ENCODE data around the gene ZMYND8.

DNA sequence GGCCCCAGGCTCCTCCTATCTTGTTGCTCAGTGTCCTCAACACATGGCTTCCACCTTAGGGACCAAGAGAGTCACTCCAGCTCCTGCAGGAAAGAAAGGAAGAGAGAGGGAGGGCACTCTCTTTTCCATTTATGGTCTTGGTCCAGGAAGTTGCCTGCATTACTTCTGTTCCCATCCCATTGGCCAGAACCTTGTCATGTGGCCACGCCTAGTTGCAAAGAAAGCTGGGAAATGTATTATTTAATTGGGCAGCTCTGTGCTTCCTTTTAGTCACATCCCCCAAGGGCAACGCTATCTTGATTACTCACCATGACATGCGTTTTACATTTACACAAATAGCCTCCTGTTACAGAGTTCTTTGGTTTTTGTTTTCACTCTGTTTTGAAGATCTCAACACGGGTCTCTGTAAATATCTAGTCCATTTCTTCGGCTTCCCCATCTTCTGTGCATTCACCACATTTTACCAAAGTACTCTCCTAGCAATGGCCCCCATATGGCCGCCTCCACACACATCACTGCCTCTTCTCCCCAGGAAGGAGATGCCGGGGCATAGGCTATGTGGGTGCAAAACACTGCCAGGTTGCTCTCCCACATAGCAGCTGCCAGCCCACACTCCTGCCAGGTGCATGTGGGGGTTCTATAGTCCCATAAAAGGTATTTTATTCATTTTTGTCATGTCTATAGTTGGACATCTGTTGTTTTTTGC, 35.7 kb upstream of the ZMYND8 start:
- TF ChIP-seq HDAC6 (IDR thresholded peaks at IDR 0.05; ENCODE audit: low read depth, low read length), result no peak
- TF ChIP-seq, protein P1, sequence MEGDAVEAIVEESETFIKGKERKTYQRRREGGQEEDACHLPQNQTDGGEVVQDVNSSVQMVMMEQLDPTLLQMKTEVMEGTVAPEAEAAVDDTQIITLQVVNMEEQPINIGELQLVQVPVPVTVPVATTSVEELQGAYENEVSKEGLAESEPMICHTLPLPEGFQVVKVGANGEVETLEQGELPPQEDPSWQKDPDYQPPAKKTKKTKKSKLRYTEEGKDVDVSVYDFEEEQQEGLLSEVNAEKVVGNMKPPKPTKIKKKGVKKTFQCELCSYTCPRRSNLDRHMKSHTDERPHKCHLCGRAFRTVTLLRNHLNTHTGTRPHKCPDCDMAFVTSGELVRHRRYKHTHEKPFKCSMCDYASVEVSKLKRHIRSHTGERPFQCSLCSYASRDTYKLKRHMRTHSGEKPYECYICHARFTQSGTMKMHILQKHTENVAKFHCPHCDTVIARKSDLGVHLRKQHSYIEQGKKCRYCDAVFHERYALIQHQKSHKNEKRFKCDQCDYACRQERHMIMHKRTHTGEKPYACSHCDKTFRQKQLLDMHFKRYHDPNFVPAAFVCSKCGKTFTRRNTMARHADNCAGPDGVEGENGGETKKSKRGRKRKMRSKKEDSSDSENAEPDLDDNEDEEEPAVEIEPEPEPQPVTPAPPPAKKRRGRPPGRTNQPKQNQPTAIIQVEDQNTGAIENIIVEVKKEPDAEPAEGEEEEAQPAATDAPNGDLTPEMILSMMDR (IDR thresholded peaks at IDR 0.05; ENCODE audit: control extremely low read depth in 1 of 3, insufficient read depth in 1 of 3, low read depth in 1 of 3, low read length in 3 of 3), result no peak
- no peak for TF ChIP-seq RAD21 (IDR thresholded peaks at IDR 0.05 in 1 of 2, conservative IDR thresholded peaks at IDR 0.05 in 1 of 2; ENCODE audit: low read depth in 2 of 2, low read length in 2 of 2)
- TF ChIP-seq SP1 (IDR thresholded peaks at IDR 0.05; ENCODE audit: low read depth, low read length), result no peak
- TF ChIP-seq KDM5A (IDR thresholded peaks at IDR 0.05; ENCODE audit: low read length), result no peak
- no peak for TF ChIP-seq POLR2A (IDR thresholded peaks at IDR 0.05; ENCODE audit: control extremely low read depth in 1 of 2, low read depth in 2 of 2, low read length in 2 of 2)
- no peak for TF ChIP-seq CREB1 (IDR thresholded peaks at IDR 0.05)
- no peak for TF ChIP-seq BRCA1 (IDR thresholded peaks at IDR 0.05; ENCODE audit: low read depth, low read length)
- TF ChIP-seq YY1 (IDR thresholded peaks at IDR 0.05; ENCODE audit: low read depth, low read length), result no peak
- TF ChIP-seq SIN3A (conservative IDR thresholded peaks at IDR 0.05 in 1 of 2, IDR thresholded peaks at IDR 0.05 in 1 of 2; ENCODE audit: low read depth in 1 of 2, low read length in 2 of 2), result no peak
- no peak for TF ChIP-seq RFX5 (IDR thresholded peaks at IDR 0.05; ENCODE audit: borderline replicate concordance, low read depth, low read length)

Data from H1 (cell line).